ENCODE results near the gene CCDC85B.
A peak's percentile ranks its signal among the peaks of the same experiment; 100 is the strongest.
"Not testable (repeated sequence)": the region's sequence is repeated elsewhere in the genome, so short reads cannot be mapped to it uniquely, and the experiment has no call there.

The CCDC85B gene

DNA sequence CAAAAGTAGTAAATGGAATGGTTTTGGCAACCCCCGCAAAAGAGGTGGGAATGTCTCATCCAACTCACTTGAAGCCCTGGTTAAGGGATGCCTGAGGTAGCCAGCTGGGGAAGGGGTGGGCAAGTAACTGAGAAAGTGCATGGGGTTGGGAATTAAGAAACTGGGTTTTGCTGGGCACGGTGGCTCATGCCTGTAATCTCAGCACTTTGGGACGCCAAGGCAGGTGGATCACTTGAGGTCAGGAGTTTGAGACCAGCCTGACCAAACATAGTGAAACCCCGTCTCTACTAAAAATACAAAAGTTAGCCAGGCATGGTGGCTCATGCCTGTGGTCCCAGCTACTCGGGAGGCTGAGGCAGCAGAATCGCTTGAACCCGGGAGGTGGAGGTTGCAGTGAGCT, 41.8 kb upstream of the CCDC85B start:
- not testable (repeated sequence) for H3K27ac ChIP-seq (ENCODE audit: low read depth, low read length); H3K27me3 ChIP-seq (ENCODE audit: insufficient read depth, low read length, poor library complexity); H3K56ac ChIP-seq (ENCODE audit: low read length); H3K4ac ChIP-seq (ENCODE audit: low read depth, low read length); H4K8ac ChIP-seq (ENCODE audit: low read depth, low read length); H2AK5ac ChIP-seq (ENCODE audit: low read length); H3K4me2 ChIP-seq (ENCODE audit: low read length); H3K18ac ChIP-seq (ENCODE audit: low read length); H3K36me3 ChIP-seq (ENCODE audit: control insufficient read depth, insufficient read depth, low read length); H4K5ac ChIP-seq (ENCODE audit: low read length); H2BK15ac ChIP-seq (replicated peaks; ENCODE audit: low read depth); H3K4me3 ChIP-seq (ENCODE audit: low read length); H3K79me1 ChIP-seq (ENCODE audit: low read length); H2BK120ac ChIP-seq (ENCODE audit: low read depth, low read length); H2BK5ac ChIP-seq (ENCODE audit: low read length); H3K23ac ChIP-seq (ENCODE audit: low read length); H3K79me2 ChIP-seq (ENCODE audit: control insufficient read depth, insufficient read depth, low read length); H3K4me1 ChIP-seq (ENCODE audit: control insufficient read depth, low read depth, low read length); H3K9ac ChIP-seq (ENCODE audit: low read length)
- WGBS (ENCODE audit: extremely low coverage, insufficient coverage, low lambda C conversion rate) = no CpG with 5 or more reads among the region's 7 CpGs
- DNase-seq = peak; percentile 1

GRCh38 chr11:65849366-65849765, 41.1 kb upstream of the CCDC85B start:
- Histone ChIP-seq H3K9ac (ENCODE audit: low read length) (no peak overlapping the region), H3K4me1 (ENCODE audit: control insufficient read depth, low read depth, low read length) (no peaks in the 10 kb centered on the region), H2BK15ac (replicated peaks; ENCODE audit: low read depth) (no peak overlapping the region), H2BK5ac (ENCODE audit: low read length) (no peak overlapping the region), H3K36me3 (ENCODE audit: control insufficient read depth, insufficient read depth, low read length) (peaks cover 6% of the 10 kb centered on the region), H3K27me3 (ENCODE audit: insufficient read depth, low read length, poor library complexity) (no peaks in the 10 kb centered on the region), H3K23ac (ENCODE audit: low read length) (no peak overlapping the region), H4K5ac (ENCODE audit: low read length) (no peak overlapping the region), H3K4ac (ENCODE audit: low read depth, low read length) (no peak overlapping the region), H3K4me2 (ENCODE audit: low read length) (no peak overlapping the region), H3K79me2 (ENCODE audit: control insufficient read depth, insufficient read depth, low read length) (peaks cover 4% of the 10 kb centered on the region), H3K56ac (ENCODE audit: low read length) (no peak overlapping the region), H3K18ac (ENCODE audit: low read length) (no peak overlapping the region), H3K27ac (ENCODE audit: low read depth, low read length) (no peak overlapping the region), H3K4me3 (ENCODE audit: low read length) (no peak overlapping the region), H4K8ac (ENCODE audit: low read depth, low read length) (no peak overlapping the region), H3K79me1 (ENCODE audit: low read length) (peaks cover 6% of the 10 kb centered on the region), H2BK120ac (ENCODE audit: low read depth, low read length) (no peak overlapping the region), H2AK5ac (ENCODE audit: low read length) (no peak overlapping the region)
- DNase-seq = peak; percentile 23
- WGBS (ENCODE audit: extremely low coverage, insufficient coverage, low lambda C conversion rate) = no CpG with 5 or more reads among the region's 8 CpGs

DNA sequence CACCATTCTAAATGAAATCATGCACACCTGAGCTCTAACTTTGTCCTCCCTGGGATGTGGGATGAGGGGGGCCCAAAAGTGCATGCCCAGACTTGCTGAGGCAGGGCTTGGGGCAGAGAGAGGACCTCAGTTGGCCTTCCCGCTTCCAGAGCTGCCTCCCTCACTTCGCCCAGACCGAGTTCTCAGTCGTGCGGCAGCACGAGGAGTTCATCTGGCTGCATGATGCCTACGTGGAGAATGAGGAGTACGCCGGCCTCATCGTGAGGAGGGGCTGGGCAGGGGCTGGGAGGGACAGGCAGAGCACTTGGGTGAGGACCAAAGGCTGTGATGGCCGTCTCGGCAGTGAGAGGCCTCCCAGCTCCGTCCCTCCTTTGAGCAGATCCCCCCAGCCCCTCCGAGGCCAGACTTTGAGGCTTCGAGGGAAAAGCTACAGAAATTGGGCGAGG, 40.7 kb upstream of the CCDC85B start:
- no peak overlapping the region for H2BK5ac ChIP-seq (ENCODE audit: low read length)
- H2BK15ac ChIP-seq (replicated peaks; ENCODE audit: low read depth) = no peak overlapping the region
- no peak overlapping the region for H3K27ac ChIP-seq (ENCODE audit: low read depth, low read length)
- H3K4me3 ChIP-seq (ENCODE audit: low read length) = no peak overlapping the region
- no peak overlapping the region for H2BK120ac ChIP-seq (ENCODE audit: low read depth, low read length)
- DNase-seq = peak; percentile 14
- H3K9ac ChIP-seq (ENCODE audit: low read length) = no peak overlapping the region
- no peak overlapping the region for H3K56ac ChIP-seq (ENCODE audit: low read length)
- no peak overlapping the region for H3K4ac ChIP-seq (ENCODE audit: low read depth, low read length)
- H3K4me2 ChIP-seq (ENCODE audit: low read length) = no peak overlapping the region
- no peak overlapping the region for H4K5ac ChIP-seq (ENCODE audit: low read length)
- no peak overlapping the region for H2AK5ac ChIP-seq (ENCODE audit: low read length)
- no peak overlapping the region for H3K18ac ChIP-seq (ENCODE audit: low read length)
- H3K27me3 ChIP-seq (ENCODE audit: insufficient read depth, low read length, poor library complexity) = no peaks in the 10 kb centered on the region
- WGBS (ENCODE audit: extremely low coverage, insufficient coverage, low lambda C conversion rate) = no CpG with 5 or more reads among the region's 16 CpGs
- no peaks in the 10 kb centered on the region for H3K4me1 ChIP-seq (ENCODE audit: control insufficient read depth, low read depth, low read length)
- H3K79me2 ChIP-seq (ENCODE audit: control insufficient read depth, insufficient read depth, low read length) = peaks cover 6% of the 10 kb centered on the region
- H4K8ac ChIP-seq (ENCODE audit: low read depth, low read length) = no peak overlapping the region
- peaks cover 8% of the 10 kb centered on the region for H3K79me1 ChIP-seq (ENCODE audit: low read length)
- no peak overlapping the region for H3K23ac ChIP-seq (ENCODE audit: low read length)
- peaks cover 10% of the 10 kb centered on the region for H3K36me3 ChIP-seq (ENCODE audit: control insufficient read depth, insufficient read depth, low read length)

GRCh38 chr11:65850217-65851082, 40.0 kb upstream of the CCDC85B start:
- no peak overlapping the region for H2BK120ac ChIP-seq (ENCODE audit: low read depth, low read length)
- no peak overlapping the region for H3K4me2 ChIP-seq (ENCODE audit: low read length)
- H2BK5ac ChIP-seq (ENCODE audit: low read length) = no peak overlapping the region
- peak; percentile 8 for DNase-seq
- no peak overlapping the region for H3K56ac ChIP-seq (ENCODE audit: low read length)
- H2BK15ac ChIP-seq (replicated peaks; ENCODE audit: low read depth) = no peak overlapping the region
- no peak overlapping the region for H3K18ac ChIP-seq (ENCODE audit: low read length)
- H4K5ac ChIP-seq (ENCODE audit: low read length) = no peak overlapping the region
- no peak overlapping the region for H3K4ac ChIP-seq (ENCODE audit: low read depth, low read length)
- H2AK5ac ChIP-seq (ENCODE audit: low read length) = no peak overlapping the region
- WGBS (ENCODE audit: extremely low coverage, insufficient coverage, low lambda C conversion rate) = no CpG with 5 or more reads among the region's 20 CpGs
- H3K79me1 ChIP-seq (ENCODE audit: low read length) = peaks cover 10% of the 10 kb centered on the region
- H3K79me2 ChIP-seq (ENCODE audit: control insufficient read depth, insufficient read depth, low read length) = peaks cover 12% of the 10 kb centered on the region
- peaks cover 15% of the 10 kb centered on the region for H3K36me3 ChIP-seq (ENCODE audit: control insufficient read depth, insufficient read depth, low read length)
- H4K8ac ChIP-seq (ENCODE audit: low read depth, low read length) = no peak overlapping the region
- H3K27ac ChIP-seq (ENCODE audit: low read depth, low read length) = no peak overlapping the region
- no peaks in the 10 kb centered on the region for H3K27me3 ChIP-seq (ENCODE audit: insufficient read depth, low read length, poor library complexity)
- H3K9ac ChIP-seq (ENCODE audit: low read length) = no peak overlapping the region
- no peaks in the 10 kb centered on the region for H3K4me1 ChIP-seq (ENCODE audit: control insufficient read depth, low read depth, low read length)
- H3K23ac ChIP-seq (ENCODE audit: low read length) = no peak overlapping the region
- H3K4me3 ChIP-seq (ENCODE audit: low read length) = no peak overlapping the region

- Histone ChIP-seq H3K4ac (ENCODE audit: low read depth, low read length) (no peak overlapping the region), H3K27me3 (ENCODE audit: insufficient read depth, low read length, poor library complexity) (no peaks in the 10 kb centered on the region), H2BK120ac (ENCODE audit: low read depth, low read length) (no peak overlapping the region), H4K5ac (ENCODE audit: low read length) (no peak overlapping the region), H4K8ac (ENCODE audit: low read depth, low read length) (no peak overlapping the region), H3K36me3 (ENCODE audit: control insufficient read depth, insufficient read depth, low read length) (peaks cover 21% of the 10 kb centered on the region), H3K79me1 (ENCODE audit: low read length) (peaks cover 17% of the 10 kb centered on the region), H3K79me2 (ENCODE audit: control insufficient read depth, insufficient read depth, low read length) (peaks cover 19% of the 10 kb centered on the region), H3K27ac (ENCODE audit: low read depth, low read length) (no peak overlapping the region), H2AK5ac (ENCODE audit: low read length) (no peak overlapping the region), H3K4me3 (ENCODE audit: low read length) (no peak overlapping the region), H3K56ac (ENCODE audit: low read length) (no peak overlapping the region), H3K9ac (ENCODE audit: low read length) (no peak overlapping the region), H2BK5ac (ENCODE audit: low read length) (no peak overlapping the region), H3K4me1 (ENCODE audit: control insufficient read depth, low read depth, low read length) (peaks cover under 1% of the 10 kb centered on the region), H3K23ac (ENCODE audit: low read length) (no peak overlapping the region), H3K18ac (ENCODE audit: low read length) (no peak overlapping the region), H2BK15ac (replicated peaks; ENCODE audit: low read depth) (no peak overlapping the region), H3K4me2 (ENCODE audit: low read length) (no peak overlapping the region)
- no CpG with 5 or more reads among the region's 14 CpGs for WGBS (ENCODE audit: extremely low coverage, insufficient coverage, low lambda C conversion rate)
- DNase-seq = peak; percentile 97
These were observed 39.3 kb upstream of the CCDC85B start for GRCh38 chr11:65851083-65851579.

All from mesendoderm (in vitro differentiated cells).